Erythroblast (primary cell): ENCODE data around the gene MGAT4B.

Experiments used
- GATA1 ChIP-seq: IDR thresholded peaks from 2 replicates; pipeline ENCODE4 v1.6.1; 2011; ENCODE audit warnings: low read depth, mild to moderate bottlenecking, control low read depth, low read length, moderate library complexity
- POLR2A ChIP-seq: IDR thresholded peaks from 2 replicates; pipeline ENCODE4 v1.6.1; 2011; ENCODE audit warnings: mild to moderate bottlenecking, low read length

DNA sequence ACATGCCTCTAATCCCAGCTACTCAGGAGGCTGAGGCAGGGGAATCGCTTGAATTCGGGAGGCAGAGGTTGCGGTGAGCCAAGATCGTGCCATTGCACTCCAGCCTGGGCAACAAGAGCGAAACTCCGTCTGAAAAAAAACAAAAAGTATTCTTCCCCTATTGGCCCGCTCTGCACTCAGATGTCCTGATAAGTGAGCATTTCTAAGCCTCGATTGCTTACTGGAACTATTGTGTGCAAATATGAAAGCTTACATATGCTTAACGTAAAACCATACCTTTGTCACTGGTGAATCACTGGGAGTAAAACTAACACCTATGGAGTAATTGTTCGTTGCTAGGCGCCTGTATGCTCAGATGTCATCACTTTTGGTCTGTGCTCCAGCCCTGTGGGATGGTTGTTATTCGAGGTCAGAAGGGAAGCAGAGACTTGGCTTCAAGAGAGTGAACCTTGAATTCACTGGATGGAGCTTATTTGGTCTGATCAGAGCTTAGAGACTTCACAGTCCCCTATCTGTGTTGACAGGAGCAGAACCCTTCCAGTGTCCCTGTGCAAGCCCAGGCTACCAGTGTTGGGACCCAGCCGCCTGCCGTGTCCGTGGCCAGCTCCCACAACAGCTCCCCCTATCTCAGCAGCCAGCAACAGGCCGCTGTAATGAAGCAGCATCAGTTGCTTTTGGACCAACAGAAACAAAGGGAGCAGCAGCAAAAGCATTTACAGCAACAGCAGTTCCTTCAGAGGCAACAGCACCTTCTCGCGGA lies 38.2 kb downstream of the MGAT4B start:
- TF ChIP-seq GATA1 (no peak), POLR2A (no peak)
